Hematopoietic multipotent progenitor cell treated with erythropoietin and hydrocortisone succinate and interleukin-3 and kit ligand, for 4 days (in vitro differentiated cells): ENCODE measurements around the gene KNDC1.
A peak's percentile ranks its signal among the peaks of the same experiment; 100 is the strongest.
"Not testable (repeated sequence)": the region's sequence is repeated elsewhere in the genome, so short reads cannot be mapped to it uniquely, and the experiment has no call there.

ENCODE experiments used
- DNase-seq: peaks from one replicate; pipeline ENCODE4 v3.0.0-alpha.2; 2015

KNDC1 gene

GRCh38 chr10:133125901-133126300 is 34.1 kb upstream of the KNDC1 start:
- no peak for DNase-seq

- DNase-seq = no peak
Measured at GRCh38 chr10:133126431-133127290, 33.4 kb upstream of the KNDC1 start.

- peak; percentile 39 for DNase-seq
Measured at GRCh38 chr10:133127291-133128125, 32.5 kb upstream of the KNDC1 start.

GRCh38 chr10:133128126-133129070 is 31.6 kb upstream of the KNDC1 start:
- no peak for DNase-seq

- no peak for DNase-seq
Measured at GRCh38 chr10:133129071-133129858, 30.8 kb upstream of the KNDC1 start.

GRCh38 chr10:133129859-133130495 is 30.0 kb upstream of the KNDC1 start:
- no peak for DNase-seq

- no peak for DNase-seq
Measured at GRCh38 chr10:133130602-133131001, 29.4 kb upstream of the KNDC1 start.

- no peak for DNase-seq
Measured at GRCh38 chr10:133131053-133131452, 29.0 kb upstream of the KNDC1 start.

GRCh38 chr10:133131734-133132472 is 28.1 kb upstream of the KNDC1 start:
- no peak for DNase-seq

GRCh38 chr10:133132473-133133291 is 27.3 kb upstream of the KNDC1 start:
- DNase-seq = no peak

- no peak for DNase-seq
Measured at GRCh38 chr10:133133471-133134231, 26.4 kb upstream of the KNDC1 start.

- DNase-seq = no peak
Measured at GRCh38 chr10:133134411-133135115, 25.5 kb upstream of the KNDC1 start.

GRCh38 chr10:133135116-133135465 is 24.9 kb upstream of the KNDC1 start:
- no peak for DNase-seq

- not testable (repeated sequence) for DNase-seq
Measured at GRCh38 chr10:133137486-133138145, 22.4 kb upstream of the KNDC1 start.

GRCh38 chr10:133139551-133140065 is 20.4 kb upstream of the KNDC1 start:
- DNase-seq = peak; percentile 49

- no peak for DNase-seq
Measured at GRCh38 chr10:133140417-133141143, 19.4 kb upstream of the KNDC1 start.
